ENCODE results near the gene PIK3C2B. TPM values are rescaled to one million over a fixed set of nuclear protein-coding genes. Genes with fewer than 3 reads are reported as not detected.

PIK3C2B gene
- total RNA-seq, 1 experiment from 2014 or later, result 52.4 TPM

DNA sequence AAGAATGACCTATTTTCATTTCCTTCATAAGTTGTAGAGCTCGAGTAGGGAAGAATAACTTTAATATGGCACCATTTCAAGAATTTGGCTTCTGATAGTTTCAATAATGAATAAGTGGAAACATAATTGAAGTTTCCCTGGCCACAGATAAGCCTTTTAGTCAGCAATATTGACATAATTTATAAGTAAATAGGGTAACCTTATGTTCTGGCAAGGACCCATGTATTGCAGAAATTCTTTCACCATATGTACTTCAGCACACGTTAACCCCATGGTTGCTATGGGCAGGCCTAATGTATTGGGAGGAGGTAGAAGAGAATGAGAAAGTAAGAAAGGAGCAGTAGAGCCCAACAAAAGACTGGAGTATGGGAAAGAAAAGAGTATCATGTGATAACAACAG lies 47.0 kb upstream of the PIK3C2B start:
- H3K27ac ChIP-seq, result no peak overlapping the region
- ChIA-PET CTCF (no interaction called here), POLR2A (ENCODE audit: unreplicated experiment) (no interaction called here)
- no peaks in the 10 kb centered on the region for H3K79me2 ChIP-seq (ENCODE audit: low read depth)
- intact Hi-C loops (cut with micrococcal nuclease; ENCODE audit: unreplicated experiment), result no loop called here
- H3K9me2 ChIP-seq (ENCODE audit: insufficient read depth), result no peaks in the 10 kb centered on the region
- no peaks in the 10 kb centered on the region for H3K9me3 ChIP-seq (ENCODE audit: insufficient read depth, low read depth)
- no peaks in the 10 kb centered on the region for H3K4me1 ChIP-seq (replicated peaks; ENCODE audit: insufficient read depth)
- peaks cover 22% of the 10 kb centered on the region; the same call in 1 of the 2 replicates for H3F3A ChIP-seq (ENCODE audit: insufficient read depth, low read depth)
- BruUV-seq (replicated peaks), result no TSS peak
- H4K20me1 ChIP-seq (ENCODE audit: insufficient read depth), result peaks cover 18% of the 10 kb centered on the region
- no peak for DNase-seq
- no peaks in the 10 kb centered on the region for H3K27me3 ChIP-seq (ENCODE audit: insufficient read depth, low read depth)
- H3K4me3 ChIP-seq, result no peak overlapping the region
- H3K36me3 ChIP-seq (ENCODE audit: low read depth), result peaks cover 64% of the 10 kb centered on the region
- H2AFZ ChIP-seq, result no peak overlapping the region
- H3K4me2 ChIP-seq, result no peak overlapping the region
- TF ChIP-seq EZH2 (IDR thresholded peaks at IDR 0.05; ENCODE audit: low read depth) (no peak), CTCF (conservative IDR thresholded peaks at IDR 0.05) (no peak)

DNA sequence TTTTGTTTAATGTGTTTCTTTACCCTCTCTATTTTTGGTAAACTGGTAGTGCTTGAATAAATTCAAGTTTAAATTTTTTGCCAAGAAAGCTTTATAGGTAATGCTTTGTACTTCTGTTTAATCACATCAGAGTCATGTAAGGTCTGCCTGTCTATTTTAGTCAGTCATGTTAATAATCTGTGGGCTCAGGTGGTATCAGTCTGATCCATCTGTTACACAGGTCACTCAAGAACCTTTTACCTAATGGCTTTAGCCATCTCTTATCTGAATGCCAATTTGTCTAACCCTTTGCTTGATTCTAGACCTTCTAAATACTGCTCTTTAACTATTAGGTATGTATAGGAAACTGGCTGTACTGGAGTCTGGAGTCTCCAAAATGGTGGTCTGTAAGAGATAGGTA lies 38.2 kb upstream of the PIK3C2B start:
- H3K4me3 ChIP-seq, result no peak overlapping the region
- no peaks in the 10 kb centered on the region for H3K27me3 ChIP-seq (ENCODE audit: insufficient read depth, low read depth)
- peaks cover 10% of the 10 kb centered on the region; the same call in 1 of the 2 replicates for H4K20me1 ChIP-seq (ENCODE audit: insufficient read depth)
- POLR2A ChIA-PET (ENCODE audit: unreplicated experiment), result no interaction called here
- H3K4me1 ChIP-seq (replicated peaks; ENCODE audit: insufficient read depth), result no peaks in the 10 kb centered on the region
- BruUV-seq (replicated peaks), result no TSS peak
- H3K9me2 ChIP-seq (ENCODE audit: insufficient read depth), result no peaks in the 10 kb centered on the region
- CTCF ChIA-PET, result no interaction called here
- no peaks in the 10 kb centered on the region for H3K79me2 ChIP-seq (ENCODE audit: low read depth)
- no peak overlapping the region for H2AFZ ChIP-seq
- intact Hi-C loops (cut with micrococcal nuclease; ENCODE audit: unreplicated experiment), result no loop called here
- H3K27ac ChIP-seq, result no peak overlapping the region
- TF ChIP-seq CTCF (conservative IDR thresholded peaks at IDR 0.05) (no peak), EZH2 (IDR thresholded peaks at IDR 0.05; ENCODE audit: low read depth) (no peak)
- H3K4me2 ChIP-seq, result no peak overlapping the region
- no peak for DNase-seq
- H3K36me3 ChIP-seq (ENCODE audit: low read depth), result peaks cover 55% of the 10 kb centered on the region
- H3K9me3 ChIP-seq (ENCODE audit: insufficient read depth, low read depth), result no peaks in the 10 kb centered on the region
- 0 out of 2 replicates have a peak, but pooled peaks cover 3% of the 10 kb centered on the region for H3F3A ChIP-seq (ENCODE audit: insufficient read depth, low read depth)

DNA sequence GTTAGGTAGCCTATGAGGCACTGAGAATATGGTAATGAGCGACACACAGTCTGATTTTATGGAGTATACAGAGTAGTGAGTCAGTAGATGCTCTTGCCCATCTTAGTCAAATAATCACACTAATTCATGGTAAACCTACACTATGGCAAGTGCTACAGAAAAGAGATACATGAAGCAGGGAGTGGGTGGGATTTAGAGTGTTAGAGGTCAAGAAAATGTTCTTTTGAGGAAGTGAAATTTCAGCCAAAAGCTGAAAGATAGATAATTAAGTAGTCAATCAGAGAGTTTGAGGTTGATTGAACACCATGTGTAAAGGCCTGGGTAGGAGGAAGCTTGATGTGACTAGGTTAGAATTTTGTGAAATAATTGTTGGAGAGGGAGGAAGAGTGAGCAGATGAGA lies 36.3 kb upstream of the PIK3C2B start:
- CTCF ChIA-PET, result interaction anchor here (0.5 kb wide), 1 partner anchor 135 kb away, joined by 3 read pairs; no protein-coding TSS in a partner anchor
- Histone ChIP-seq H3K9me3 (ENCODE audit: insufficient read depth, low read depth) (no peaks in the 10 kb centered on the region), H3K27me3 (ENCODE audit: insufficient read depth, low read depth) (no peaks in the 10 kb centered on the region), H3K4me1 (replicated peaks; ENCODE audit: insufficient read depth) (no peaks in the 10 kb centered on the region), H3K79me2 (ENCODE audit: low read depth) (no peaks in the 10 kb centered on the region), H3K36me3 (ENCODE audit: low read depth) (peaks cover 64% of the 10 kb centered on the region), H3K4me3 (no peak overlapping the region), H3K27ac (no peak overlapping the region), H3K4me2 (no peak overlapping the region), H4K20me1 (ENCODE audit: insufficient read depth) (no peaks in the 10 kb centered on the region), H3F3A (ENCODE audit: insufficient read depth, low read depth) (0 out of 2 replicates have a peak, but pooled peaks cover 3% of the 10 kb centered on the region), H3K9me2 (ENCODE audit: insufficient read depth) (no peaks in the 10 kb centered on the region), H2AFZ (no peak overlapping the region)
- TF ChIP-seq CTCF (conservative IDR thresholded peaks at IDR 0.05) (no peak), EZH2 (IDR thresholded peaks at IDR 0.05; ENCODE audit: low read depth) (no peak)
- intact Hi-C loops (cut with micrococcal nuclease; ENCODE audit: unreplicated experiment), result no loop called here
- no peak for DNase-seq
- POLR2A ChIA-PET (ENCODE audit: unreplicated experiment), result interaction anchor here (0.6 kb wide), 1 partner anchor 731 kb away, joined by 5 read pairs; no protein-coding TSS in a partner anchor
- BruUV-seq (replicated peaks), result no TSS peak

All from PC-9 (cell line).